ENCODE data around the gene GRIK2.

The GRIK2 gene

DNA sequence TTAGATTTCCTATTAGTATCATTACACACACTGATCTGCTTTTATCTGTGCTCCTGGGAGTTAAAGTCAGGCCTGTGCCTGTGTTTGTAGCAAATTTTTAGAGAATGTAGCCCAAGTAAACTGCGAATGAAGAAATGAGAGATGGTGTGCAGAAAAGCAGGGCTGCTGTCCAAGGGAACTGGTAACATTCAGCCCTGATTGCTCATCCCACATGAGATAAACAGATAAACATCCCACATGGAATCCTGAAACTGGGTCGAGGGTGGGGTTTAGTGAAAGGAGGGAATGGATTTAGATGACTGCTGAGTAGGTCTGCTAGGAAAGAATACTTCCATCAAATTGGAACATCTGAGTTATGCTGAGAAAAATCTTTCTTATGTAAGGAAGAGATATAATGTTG, 69.1 kb downstream of the GRIK2 start:
- DNase-seq, result no peak

DNA sequence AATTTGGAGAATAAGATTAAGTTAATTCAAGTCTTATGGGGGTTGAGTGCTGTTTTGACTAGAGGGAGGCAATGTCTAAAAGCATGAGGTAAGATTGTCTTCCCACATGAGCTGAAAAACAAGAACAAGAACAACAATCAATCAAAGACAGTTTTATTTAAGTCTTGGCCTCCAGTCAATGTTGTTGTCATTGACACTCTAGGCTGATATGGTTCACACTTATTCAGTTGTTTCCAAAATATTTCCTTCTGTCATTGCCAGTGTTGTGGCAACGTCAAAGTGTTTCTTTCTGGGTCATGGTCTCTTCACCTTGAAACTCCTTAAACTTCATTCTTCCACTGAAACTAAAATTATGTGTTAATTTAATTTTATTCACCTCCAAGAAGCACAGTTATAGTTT, 72.4 kb downstream of the GRIK2 start:
- no peak for DNase-seq

DNA sequence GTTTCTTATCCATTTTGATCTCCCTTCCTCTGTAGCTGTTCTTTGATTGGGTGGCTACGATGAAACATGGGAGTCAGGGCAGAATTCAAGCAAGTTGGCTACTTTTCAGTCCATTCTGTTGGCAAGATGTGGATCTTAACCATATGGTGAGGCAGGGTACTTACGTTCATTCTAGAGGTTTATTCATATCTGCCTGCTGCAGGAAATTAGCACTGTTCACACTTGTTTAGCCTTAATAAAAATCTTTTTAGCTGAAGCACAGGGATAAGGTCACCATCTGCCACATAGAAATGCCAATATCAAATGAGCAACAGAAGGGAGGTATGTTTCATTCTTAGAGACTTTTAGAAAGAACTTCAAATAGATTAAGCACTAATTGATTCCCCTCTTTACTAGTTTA, 83.9 kb downstream of the GRIK2 start:
- no peak for DNase-seq

DNA sequence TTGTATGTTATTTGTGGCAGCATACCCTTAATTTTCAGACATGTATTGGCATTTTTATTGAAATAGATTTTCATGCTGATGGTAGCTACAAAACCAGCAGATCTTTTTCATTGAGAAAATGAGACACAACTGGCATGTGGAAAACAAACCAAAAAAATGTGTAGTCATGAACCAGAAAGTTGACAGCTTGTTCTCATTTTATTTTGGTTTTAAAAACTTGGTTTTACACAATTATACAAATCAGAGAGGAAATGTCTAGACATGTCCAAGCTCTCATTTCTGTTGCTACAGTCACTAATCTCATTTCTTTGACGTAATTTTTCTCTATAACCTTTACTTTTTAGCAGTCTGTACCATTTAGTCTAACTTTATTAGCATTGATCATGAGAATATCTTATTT, 85.4 kb downstream of the GRIK2 start:
- no peak for DNase-seq

DNA sequence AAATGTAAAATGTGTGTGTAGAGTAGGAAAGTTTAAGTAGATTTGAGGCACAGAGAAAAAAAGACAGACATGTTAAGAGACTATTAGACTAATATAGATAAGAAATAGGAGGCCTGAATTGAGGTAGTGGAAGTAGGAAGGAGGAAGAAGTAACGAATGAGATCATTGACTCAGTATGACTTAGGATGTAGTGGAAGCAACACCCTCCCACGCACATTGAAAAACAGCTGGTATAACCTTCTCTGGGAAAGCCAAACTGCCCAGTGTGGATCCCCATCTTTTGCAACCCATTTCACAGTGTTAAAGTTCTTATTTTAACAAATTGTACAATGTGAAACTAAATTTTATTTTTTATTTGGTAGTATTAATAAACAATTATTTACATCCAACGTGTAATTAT, 89.1 kb downstream of the GRIK2 start:
- no peak for DNase-seq

DNA sequence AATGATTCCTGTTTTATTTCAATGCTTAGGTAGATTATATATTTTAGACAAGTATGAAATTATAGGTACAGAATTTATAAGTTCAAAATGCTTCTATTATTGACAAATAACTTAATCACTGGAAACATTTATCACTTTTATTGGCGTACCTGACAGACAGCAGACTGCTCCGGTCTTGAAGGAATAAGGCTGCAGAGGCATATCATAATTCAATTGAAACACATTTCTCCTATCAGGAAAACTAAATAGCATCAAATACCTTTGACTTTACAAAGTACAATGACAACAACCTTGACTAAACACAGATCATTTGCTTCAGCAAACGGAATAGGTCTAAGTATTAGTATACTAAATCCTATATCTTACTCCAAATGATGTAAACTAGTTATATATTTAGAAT, 91.3 kb downstream of the GRIK2 start:
- no peak for DNase-seq

DNA sequence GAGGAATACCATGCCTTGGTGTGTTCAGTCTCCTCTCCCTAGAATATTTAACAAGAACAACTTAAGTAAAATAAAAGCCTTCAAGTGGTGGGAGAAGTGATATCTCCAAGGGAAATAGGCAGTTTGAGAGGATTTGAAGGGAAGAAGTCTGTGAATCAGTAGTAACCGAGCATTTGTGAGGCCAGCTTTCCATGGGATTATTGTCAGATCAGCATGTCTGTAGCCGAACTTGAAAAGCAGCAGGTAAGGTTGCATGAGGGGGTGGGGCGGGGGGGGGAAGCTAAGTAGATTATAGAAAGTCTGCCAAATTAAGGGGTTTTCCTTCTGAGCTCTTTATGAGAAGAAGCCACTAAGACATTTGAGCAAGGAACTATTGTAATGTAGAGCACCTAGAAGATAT, 92.6 kb downstream of the GRIK2 start:
- DNase-seq, result no peak

DNA sequence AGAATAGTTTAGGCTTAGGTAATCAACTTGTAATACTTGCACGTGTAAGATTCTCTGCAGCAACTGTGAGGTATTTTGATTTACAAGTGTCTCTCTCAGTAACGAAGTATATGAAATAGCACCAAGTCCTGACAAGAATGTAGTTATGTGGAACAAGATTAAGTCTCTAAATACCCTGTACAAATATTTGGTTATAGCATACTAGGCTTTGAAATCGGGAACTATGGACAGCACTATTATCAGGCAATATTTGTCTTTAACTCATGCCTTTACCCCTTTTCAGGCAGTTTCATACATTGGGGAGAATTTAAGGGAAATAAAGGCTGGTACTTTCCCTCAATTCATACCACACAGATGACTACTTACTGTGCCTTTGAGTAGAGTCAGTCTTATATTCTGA, 93.2 kb downstream of the GRIK2 start:
- DNase-seq, result no peak

DNA sequence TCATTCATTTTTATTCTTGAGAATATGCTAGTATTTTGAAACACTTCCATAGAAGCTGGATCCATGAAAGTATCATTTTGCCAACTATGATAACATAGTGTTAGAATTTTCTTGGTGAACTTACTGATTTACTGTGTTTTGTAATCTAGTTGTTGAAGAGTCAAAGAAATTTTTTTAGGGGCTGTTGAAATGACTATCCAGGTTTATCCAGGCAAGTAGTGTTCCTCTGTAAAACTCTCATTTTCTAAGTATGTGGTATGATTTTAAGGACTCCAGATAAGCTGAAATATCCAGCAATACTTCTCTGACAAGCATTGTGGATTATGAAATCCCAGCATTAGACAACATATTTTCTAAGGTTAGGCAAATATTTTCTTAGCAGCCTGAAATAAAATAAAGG, 95.9 kb downstream of the GRIK2 start:
- no peak for DNase-seq

DNA sequence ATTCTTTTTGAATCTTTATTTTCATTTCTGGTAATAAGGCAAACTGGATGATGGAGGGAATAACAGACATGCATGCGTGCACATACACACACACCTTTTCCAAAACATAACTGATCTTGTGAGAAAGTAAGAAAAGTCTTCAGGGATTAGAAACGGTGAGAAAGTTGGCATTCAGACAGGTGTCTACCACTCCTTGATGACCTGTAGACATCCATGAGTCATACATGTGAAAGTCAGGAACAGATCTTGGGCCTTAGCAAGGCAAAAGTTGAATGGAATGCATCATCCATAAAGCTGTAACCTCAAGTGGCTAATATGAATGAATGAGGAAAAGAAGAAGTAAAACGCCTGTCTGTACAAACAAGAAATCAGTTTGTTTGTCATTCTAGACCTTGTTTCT, 97.3 kb downstream of the GRIK2 start:
- DNase-seq, result no peak

DNA sequence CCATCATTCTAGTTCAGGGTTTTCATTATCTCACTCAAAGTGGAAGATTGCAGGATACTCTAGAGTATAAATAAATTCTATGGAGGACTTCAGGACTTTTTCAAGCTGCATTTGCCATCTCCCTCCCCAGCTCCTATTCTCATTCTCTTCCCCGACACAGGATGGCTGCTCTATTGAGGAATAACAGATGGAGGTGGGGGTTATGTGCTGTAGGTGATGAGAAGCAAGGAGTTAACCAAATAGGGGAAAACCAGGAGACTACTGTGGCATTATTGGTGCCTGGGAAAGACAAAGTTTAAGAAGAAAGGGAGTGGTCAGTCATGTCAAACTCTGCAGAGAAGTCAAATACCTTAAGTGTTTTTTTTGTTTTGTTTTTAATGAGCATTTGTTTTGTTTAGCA, 109.3 kb downstream of the GRIK2 start:
- no peak for DNase-seq

DNA sequence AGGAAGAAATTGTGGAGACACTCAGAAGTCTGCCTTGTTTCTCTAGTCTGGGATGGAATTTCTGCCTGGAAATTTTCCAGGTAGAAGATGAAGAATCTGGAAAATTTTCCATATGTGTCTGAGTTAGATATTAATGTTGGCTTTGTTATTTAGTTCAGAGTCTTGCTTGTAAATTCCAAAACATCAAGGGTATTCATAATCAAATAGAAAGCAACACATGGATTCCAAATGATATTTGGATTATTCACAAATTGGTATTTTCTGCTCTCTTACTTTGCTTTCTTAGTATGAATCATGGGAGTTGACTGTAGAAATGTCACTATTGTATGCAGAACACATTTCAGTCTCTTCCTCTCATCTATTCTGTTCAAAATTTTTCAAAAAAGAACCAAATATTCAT, 116.0 kb downstream of the GRIK2 start:
- DNase-seq, result no peak

DNA sequence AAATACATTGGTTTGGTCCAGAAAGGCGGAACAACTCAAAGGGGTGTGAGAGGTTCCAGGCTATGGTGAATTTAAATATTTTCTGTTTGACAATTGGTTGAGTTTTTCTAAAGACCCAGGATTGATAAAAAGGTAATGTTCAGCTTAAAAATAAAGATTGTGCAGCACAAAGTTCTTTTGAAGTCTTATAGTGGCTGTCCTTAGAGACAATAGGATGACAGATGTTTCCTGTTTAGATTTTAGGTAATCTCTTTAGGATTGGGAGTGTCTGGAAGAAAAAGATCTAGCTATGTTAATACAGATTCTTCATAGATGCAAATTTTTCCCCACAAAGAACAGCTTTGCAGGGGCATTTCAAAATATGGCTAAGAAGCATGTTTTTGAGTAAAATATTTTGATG, 119.7 kb downstream of the GRIK2 start:
- DNase-seq, result no peak

DNA sequence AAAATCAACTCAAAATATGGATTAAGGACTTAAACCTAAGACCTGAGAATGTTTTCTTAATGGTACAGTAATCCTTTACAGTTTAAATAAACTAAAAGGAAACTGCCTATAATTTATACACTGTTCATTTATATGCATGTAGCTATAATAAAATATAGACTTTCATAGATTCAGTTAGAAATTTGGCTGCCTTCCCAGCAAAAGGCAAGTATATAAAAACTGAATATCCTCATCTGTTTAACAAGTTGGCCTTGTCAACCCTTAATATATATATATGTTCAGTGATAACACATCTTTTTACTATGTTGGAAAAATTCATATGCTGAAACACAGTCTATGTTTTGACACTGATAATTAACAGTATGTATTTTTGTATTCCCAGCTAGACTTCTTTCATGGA, 123.1 kb downstream of the GRIK2 start:
- DNase-seq, result peak; percentile 1 to 49

DNA sequence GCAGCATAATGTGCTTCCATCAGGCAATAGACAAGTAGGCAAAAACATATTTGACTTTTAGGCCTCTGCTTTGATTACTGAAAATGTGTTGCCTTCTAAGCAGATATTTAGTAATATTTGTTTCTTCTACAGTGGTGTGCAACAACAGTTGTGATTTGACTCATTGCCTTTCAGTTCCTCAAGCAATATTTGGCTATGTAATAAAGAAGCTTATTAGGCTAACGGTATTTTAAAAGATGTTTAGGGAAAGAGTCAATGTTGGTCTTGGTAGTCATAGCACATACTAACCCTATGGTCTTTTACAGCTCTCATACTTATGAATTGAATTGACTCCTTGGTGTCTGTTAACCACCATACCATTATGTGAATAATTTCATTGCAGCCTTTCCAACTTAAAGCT, 124.1 kb downstream of the GRIK2 start:
- no peak for DNase-seq

DNA sequence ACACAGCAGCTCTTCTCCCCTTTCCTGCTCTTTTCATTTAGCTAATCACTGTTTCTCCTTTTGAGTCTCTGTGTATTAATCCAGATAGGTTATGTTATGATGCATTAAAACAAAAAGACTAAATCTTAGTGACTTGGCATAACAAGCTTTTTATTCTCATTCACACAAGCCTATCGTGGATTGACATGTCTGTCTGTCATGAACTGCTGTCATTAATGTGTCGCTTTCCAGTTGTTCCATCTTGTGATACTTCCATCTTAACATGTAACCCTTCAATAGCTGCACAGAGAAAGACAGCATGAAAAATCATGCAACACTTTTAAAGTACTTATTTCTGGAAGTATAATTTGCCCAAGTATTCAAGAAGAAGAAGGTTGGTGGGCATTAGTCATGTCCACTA, 128.7 kb downstream of the GRIK2 start:
- no peak for DNase-seq

DNA sequence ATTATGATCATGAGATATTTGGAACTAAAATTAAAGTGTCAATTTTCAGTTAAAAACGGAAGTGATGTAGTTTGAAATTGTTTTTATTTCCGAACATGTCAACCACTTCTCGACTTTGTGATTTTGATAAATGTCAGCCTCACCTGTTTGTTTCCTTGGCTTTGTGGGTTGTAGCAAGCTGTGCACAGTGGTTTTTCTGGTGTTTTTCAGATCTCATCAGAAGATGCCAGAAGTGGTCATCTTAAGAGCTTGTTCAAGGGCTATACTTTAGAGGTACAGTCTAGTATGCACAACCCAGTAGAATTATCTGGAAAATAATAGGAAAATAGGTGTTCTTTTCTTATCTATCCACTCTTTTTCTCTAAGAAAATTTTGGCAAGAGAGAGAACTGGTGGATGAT, 134.0 kb downstream of the GRIK2 start:
- DNase-seq, result no peak

DNA sequence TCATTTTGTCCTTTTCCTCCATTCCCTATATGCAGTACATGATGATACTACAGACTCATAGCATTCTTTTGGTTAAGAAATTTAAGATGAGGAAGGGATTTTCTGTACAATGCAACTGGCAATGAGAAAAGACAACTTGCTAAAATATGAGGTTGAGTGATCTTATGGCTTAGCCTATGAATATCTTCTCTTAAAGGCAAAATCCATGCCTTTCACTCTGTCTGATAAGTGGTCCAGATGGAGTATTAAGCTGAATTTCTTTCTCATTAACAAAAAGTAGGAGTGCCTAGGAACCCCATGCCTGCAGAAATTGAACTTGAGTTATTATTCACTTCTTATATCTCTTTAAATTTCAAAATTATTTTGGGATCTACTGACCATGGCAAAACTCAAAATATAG, 135.3 kb downstream of the GRIK2 start:
- DNase-seq, result no peak

DNA sequence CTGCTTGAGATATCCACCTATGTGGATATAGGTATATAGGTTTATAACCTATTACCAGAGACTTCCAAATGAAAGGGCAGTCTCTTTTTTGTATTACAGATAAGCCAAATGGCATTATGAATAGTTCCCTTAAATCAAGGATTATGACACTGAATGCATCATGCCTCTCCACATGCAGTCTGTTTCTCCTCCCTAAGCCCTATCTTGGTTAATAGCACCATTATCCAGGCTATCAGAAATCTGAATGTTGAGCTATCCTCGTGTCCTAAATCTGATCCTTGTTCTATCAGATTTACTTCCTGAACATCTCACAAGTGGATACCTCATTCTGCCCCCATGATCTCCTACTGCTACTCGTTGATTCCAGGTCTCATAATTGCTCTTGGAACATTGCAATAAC, 138.0 kb downstream of the GRIK2 start:
- DNase-seq, result no peak

DNA sequence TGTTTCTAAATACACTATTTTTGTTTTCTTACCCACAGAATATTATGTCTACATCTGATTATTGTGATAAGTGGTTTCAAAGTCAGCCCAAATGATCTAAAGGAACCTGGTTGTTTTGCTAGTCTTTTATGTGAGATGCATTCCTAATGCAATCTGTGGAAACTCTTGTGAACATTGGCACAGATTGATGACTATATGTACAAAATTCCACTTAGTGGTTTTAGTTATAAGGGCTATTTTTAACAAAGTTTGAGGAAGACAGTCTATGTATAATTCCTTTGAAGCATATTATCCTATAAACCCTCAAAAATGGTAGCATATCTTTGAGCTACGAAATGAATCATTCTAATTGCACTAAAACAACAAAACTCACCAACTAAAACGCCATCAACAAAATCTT, 140.9 kb downstream of the GRIK2 start:
- no peak for DNase-seq

DNA sequence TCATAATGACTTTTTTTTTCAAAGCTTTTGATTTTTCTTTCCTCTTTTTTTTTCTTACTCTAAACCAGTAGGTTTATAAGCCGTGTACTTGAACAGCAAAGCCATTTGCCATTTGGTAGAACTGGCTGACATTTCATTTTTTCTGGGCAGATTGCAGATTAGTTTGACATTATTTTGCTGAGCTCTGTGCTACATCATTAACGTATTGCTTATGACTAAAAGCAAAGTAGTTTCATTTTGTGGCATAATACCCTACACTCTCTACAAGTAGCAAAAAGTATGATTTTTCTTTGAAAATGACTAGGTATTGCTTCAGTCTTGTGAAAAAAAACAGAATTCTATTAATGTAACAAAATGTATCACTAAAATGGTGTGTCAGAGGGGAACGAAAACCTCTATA, 141.3 kb downstream of the GRIK2 start:
- no peak for DNase-seq

DNA sequence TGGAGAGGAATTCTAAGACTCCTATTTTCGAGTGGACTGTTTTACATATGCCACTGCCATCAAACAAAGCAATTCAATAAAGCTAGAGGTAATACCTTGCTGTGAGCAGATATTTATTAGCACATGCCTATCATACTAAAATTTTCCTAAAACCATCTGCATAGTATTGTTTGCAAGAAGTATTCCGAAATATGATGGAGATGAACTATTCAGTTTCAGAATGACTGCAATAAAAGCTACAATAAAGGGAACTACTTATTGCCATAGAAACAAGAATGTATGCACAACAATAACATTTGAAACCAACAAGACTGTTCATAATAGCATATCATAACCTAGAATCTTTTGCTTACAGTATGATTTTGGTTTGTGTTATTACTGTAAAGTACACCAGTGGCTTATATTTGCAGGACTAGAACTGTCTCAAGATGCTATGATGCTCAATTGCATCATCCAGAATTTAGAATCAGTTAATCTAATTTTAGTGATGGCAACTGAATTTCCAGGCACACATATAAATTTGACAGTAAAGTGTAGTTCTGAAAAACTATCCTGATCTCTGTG, 144.3 kb downstream of the GRIK2 start:
- DNase-seq, result no peak

DNA sequence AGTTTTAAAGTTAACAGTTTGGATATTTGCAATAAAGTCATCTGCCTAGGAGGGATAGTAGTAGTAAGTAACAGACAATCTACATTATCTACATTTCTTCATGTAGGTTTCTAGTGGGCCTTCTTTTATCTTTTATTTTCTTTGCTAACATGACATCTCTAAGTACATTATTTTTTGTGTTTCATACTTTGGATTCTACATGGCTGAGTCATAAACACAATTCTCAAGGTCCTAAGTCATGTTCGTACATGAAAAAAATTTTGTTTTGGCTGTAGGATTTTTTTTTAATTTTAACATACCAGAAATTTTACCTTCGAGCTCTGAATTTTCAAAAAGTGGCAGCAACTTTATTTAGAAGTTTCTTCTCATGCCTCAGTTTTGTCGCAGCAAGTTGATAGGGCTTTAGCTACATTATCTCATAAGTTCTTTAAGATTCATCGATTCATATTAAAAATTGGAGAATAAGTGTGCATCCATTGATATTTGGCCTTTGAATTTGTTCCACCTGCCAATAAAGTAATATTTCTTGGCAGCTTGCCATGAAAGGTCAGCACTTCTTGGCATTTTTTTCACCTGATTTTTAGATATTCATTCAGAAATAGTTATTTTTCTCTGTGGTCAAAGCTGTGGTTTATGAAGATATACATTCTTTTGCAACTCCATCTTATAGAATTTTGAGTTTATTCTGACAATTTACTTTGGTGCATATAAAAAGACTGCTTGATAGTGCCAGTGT, 146.2 kb downstream of the GRIK2 start:
- no peak for DNase-seq

DNA sequence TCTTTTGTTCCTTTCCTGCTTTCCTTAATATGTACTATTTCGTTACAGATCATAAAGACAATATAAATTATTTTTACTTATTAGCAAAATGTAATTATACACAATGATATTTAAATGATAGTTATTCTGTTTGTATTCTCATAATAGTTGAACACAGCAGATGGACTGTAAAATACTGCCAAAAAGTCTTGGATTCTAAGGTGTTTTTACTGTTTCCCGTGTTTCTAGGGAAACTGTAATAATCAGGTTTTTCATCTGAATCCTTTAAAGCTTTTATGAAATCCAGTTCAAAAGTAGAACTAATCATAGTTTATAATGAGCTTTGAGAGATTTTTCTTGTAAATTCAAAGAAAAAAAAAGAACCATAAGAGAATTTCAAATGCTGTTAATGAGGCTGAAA, 148.4 kb downstream of the GRIK2 start:
- no peak for DNase-seq

DNA sequence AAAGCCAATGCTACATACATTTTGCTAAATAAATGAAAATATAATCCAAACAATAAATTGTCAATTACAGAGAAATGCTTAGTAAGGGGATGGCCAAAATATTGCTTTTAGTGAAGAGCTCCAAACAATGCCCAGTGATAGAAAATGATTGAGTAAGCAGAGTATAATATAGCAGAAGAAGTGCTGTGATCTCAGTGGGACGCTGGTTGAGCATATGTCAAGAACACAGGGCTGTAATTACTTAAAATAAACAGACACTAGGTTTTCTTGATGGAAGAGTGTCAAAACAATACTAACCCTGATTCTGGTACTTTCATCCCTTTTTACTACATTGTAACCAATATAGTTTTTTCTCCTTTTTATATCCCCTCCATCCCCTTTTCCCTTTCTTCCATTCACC, 150.3 kb downstream of the GRIK2 start:
- peak in 1 of 2 experiments; percentile 68 for DNase-seq

Measured in NCI-H2081 (cell line).